HEK293T (cell line): Measurements from ENCODE around the gene TCF3.

ENCODE experiments used
- ARNT ChIP-seq: fragments of 450-650 bp; IDR thresholded peaks from 2 replicates; pipeline ENCODE4 v1.6.1; 2017; ENCODE audit warnings: mild to moderate bottlenecking
- BHLHE40 ChIP-seq: fragments of 450-650 bp; IDR thresholded peaks from 2 replicates; pipeline ENCODE4 v1.6.1; 2016; ENCODE audit warnings: mild to moderate bottlenecking, moderate library complexity, borderline replicate concordance
- CTBP1 ChIP-seq: fragments of 450-650 bp; IDR thresholded peaks from 2 replicates; pipeline ENCODE4 v1.6.1; 2016; ENCODE audit warnings: borderline replicate concordance
- FOXK2 ChIP-seq: fragments of 450-650 bp; IDR thresholded peaks from 2 replicates; pipeline ENCODE4 v1.6.1; 2016; ENCODE audit warnings: mild to moderate bottlenecking
- FOXM1 ChIP-seq: fragments of 450-650 bp; IDR thresholded peaks from 2 replicates; pipeline ENCODE4 v1.6.1; 2017; ENCODE audit warnings: mild to moderate bottlenecking, borderline replicate concordance
- HDGF ChIP-seq: fragments of 450-650 bp; IDR thresholded peaks from 2 replicates; pipeline ENCODE4 v1.6.1; 2017; ENCODE audit warnings: antibody characterized with exemption, borderline replicate concordance
- L3MBTL2 ChIP-seq: fragments of 450-650 bp; conservative IDR thresholded peaks from 2 replicates; pipeline ENCODE4 v1.6.1; 2016; ENCODE audit warnings: mild to moderate bottlenecking
- LEF1 ChIP-seq: fragments of 450-650 bp; IDR thresholded peaks from 2 replicates; pipeline ENCODE4 v1.6.1; 2017; ENCODE audit warnings: mild to moderate bottlenecking, borderline replicate concordance
- NFRKB ChIP-seq: fragments of 450-650 bp; IDR thresholded peaks from 2 replicates; pipeline ENCODE4 v1.6.1; 2016; ENCODE audit warnings: mild to moderate bottlenecking, moderate library complexity
- SP1 ChIP-seq: fragments of 450-650 bp; IDR thresholded peaks from 2 replicates; pipeline ENCODE4 v1.6.1; 2017
- SUZ12 ChIP-seq: fragments of 450-650 bp; IDR thresholded peaks from 2 replicates; pipeline ENCODE4 v1.6.1; 2016; ENCODE audit warnings: mild to moderate bottlenecking
- TARDBP ChIP-seq: fragments of 450-650 bp; IDR thresholded peaks from 2 replicates; pipeline ENCODE4 v1.6.1; 2016
- TF ChIP-seq, protein P1 (sequence below): fragments of 450-650 bp; IDR thresholded peaks from 2 replicates; pipeline ENCODE4 v1.6.1; 2016

- no peak for TF ChIP-seq BHLHE40
- no peak for TF ChIP-seq ARNT
- TF ChIP-seq, protein P1, sequence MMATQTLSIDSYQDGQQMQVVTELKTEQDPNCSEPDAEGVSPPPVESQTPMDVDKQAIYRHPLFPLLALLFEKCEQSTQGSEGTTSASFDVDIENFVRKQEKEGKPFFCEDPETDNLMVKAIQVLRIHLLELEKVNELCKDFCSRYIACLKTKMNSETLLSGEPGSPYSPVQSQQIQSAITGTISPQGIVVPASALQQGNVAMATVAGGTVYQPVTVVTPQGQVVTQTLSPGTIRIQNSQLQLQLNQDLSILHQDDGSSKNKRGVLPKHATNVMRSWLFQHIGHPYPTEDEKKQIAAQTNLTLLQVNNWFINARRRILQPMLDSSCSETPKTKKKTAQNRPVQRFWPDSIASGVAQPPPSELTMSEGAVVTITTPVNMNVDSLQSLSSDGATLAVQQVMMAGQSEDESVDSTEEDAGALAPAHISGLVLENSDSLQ: no peak
- TF ChIP-seq HDGF: no peak
- TF ChIP-seq TARDBP: no peak
- TF ChIP-seq FOXM1: no peak
- TF ChIP-seq FOXK2: no peak
- no peak for TF ChIP-seq SUZ12
- TF ChIP-seq NFRKB: no peak
- TF ChIP-seq SP1: no peak
- TF ChIP-seq L3MBTL2: no peak
- no peak for TF ChIP-seq CTBP1
- no peak for TF ChIP-seq LEF1
These were observed 41.8 kb downstream of the TCF3 start for GRCh38 chr19:1610579-1610978.
